ENCODE measurements around the gene KNL1.

DNA sequence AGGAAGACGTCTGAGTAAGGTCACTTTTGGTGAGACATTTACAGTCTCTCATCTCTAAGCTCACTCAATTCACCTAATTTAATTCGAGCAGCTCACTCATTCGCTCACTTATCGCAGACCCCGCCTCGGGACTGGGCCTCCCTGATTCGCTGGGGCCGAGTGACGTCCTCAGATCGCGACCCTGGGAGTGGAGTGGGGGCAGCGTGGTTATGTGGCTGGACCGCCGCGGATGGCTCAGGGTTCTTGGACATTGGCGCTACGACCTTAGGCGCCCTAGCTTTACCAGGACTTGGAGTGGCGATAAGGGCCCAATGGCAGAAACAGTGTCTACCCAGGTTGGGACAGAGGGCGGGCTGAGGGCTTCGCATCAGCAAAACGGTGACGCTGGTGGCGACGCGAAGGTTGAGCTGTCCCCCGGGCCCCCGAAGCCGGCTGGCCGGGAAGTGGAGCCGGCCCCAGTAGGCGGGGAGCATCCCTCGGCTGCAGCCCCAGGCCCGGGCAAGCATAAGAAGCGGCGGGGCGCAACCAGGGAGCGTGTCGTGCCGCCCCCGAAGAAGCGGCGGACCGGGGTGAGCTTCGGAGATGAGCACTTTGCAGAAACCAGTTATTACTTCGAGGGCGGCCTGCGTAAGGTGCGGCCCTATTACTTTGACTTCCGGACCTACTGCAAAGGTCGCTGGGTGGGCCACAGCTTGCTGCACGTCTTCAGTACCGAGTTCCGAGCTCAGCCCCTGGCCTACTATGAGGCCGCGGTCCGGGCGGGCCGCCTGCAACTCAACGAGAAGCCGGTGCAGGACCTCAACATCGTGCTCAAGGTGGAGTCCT, 24.7 kb upstream of the KNL1 start, which contains the start of gene RPUSD2:
- TF ChIP-seq, protein P1, sequence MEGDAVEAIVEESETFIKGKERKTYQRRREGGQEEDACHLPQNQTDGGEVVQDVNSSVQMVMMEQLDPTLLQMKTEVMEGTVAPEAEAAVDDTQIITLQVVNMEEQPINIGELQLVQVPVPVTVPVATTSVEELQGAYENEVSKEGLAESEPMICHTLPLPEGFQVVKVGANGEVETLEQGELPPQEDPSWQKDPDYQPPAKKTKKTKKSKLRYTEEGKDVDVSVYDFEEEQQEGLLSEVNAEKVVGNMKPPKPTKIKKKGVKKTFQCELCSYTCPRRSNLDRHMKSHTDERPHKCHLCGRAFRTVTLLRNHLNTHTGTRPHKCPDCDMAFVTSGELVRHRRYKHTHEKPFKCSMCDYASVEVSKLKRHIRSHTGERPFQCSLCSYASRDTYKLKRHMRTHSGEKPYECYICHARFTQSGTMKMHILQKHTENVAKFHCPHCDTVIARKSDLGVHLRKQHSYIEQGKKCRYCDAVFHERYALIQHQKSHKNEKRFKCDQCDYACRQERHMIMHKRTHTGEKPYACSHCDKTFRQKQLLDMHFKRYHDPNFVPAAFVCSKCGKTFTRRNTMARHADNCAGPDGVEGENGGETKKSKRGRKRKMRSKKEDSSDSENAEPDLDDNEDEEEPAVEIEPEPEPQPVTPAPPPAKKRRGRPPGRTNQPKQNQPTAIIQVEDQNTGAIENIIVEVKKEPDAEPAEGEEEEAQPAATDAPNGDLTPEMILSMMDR (conservative IDR thresholded peaks at IDR 0.05), result no peak
- peak; percentile 83 for TF ChIP-seq ZFX (IDR thresholded peaks at IDR 0.05)

All from C4-2B (cell line).